Measurements from ENCODE around the gene NUAK1.

The NUAK1 gene

GRCh38 chr12:106051853-106052531 lies 86.8 kb downstream of the NUAK1 start:
- DNase-seq: no peak

GRCh38 chr12:106049546-106049945 lies 89.2 kb downstream of the NUAK1 start:
- no peak for DNase-seq

GRCh38 chr12:106049105-106049504 lies 89.6 kb downstream of the NUAK1 start:
- DNase-seq: no peak

- DNase-seq: no peak
Observed at GRCh38 chr12:106048676-106049075, 90.1 kb downstream of the NUAK1 start.

- no peak for DNase-seq
Observed at GRCh38 chr12:106048016-106048415, 90.7 kb downstream of the NUAK1 start.

- no peak for DNase-seq
Observed at GRCh38 chr12:106046947-106047346, 91.8 kb downstream of the NUAK1 start.

GRCh38 chr12:106046301-106046846 lies 92.4 kb downstream of the NUAK1 start:
- DNase-seq: no peak

GRCh38 chr12:106045251-106045674 lies 93.5 kb downstream of the NUAK1 start:
- no peak for DNase-seq

- DNase-seq: no peak
Observed at GRCh38 chr12:106044773-106045172, 94.0 kb downstream of the NUAK1 start.

- no peak for DNase-seq
Observed at GRCh38 chr12:106042037-106042436, 96.7 kb downstream of the NUAK1 start.

- DNase-seq: no peak
Observed at GRCh38 chr12:106040521-106040920, 98.2 kb downstream of the NUAK1 start.

- DNase-seq: no peak
Observed at GRCh38 chr12:106039646-106040404, 98.9 kb downstream of the NUAK1 start.

- no peak for DNase-seq
Observed at GRCh38 chr12:106039242-106039641, 99.5 kb downstream of the NUAK1 start.

GRCh38 chr12:106037524-106038298 lies 101.0 kb downstream of the NUAK1 start:
- no peak for DNase-seq

GRCh38 chr12:106035421-106035820 lies 103.3 kb downstream of the NUAK1 start:
- DNase-seq: no peak

GRCh38 chr12:106034316-106034715 lies 104.4 kb downstream of the NUAK1 start:
- DNase-seq: no peak

GRCh38 chr12:106033161-106033675 lies 105.5 kb downstream of the NUAK1 start:
- no peak for DNase-seq

- no peak for DNase-seq
Observed at GRCh38 chr12:106032623-106032925, 106.2 kb downstream of the NUAK1 start.

GRCh38 chr12:106031761-106032622 lies 106.8 kb downstream of the NUAK1 start:
- no peak for DNase-seq

- DNase-seq: peak in 1 of 5 experiments; percentile 47
Observed at GRCh38 chr12:106030210-106031071, 108.3 kb downstream of the NUAK1 start.

- DNase-seq: no peak
Observed at GRCh38 chr12:106029532-106029931, 109.2 kb downstream of the NUAK1 start.
